ENCODE measurements around the gene RNF10. TPM values are rescaled to one million over a fixed set of nuclear protein-coding genes. Genes with fewer than 3 reads are reported as not detected.

RNF10 gene
- polyA plus RNA-seq, 1 of the 3 experiments (the other 2 are of a cell fraction) = 118 TPM

DNA sequence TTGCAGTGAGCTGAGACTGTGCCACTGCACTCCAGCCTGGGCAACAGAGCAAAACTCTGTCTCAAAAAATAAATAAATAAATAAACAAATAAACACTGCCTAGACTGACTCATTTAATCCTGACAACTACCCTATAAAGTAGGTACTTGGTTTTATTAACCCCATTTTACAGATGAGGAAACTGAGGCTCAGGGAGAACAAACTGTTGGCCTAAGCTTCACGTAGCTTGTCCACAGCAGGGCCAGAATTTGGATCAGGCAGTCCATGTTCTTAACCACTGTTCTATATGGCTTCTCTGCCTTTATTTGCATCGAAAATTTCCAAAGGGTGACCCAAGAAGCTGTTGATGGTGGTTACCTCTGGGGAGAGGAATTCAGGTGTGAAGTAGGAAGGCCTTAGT is 52.7 kb downstream of the RNF10 start (continued):
- TF ChIP-seq, protein P1, sequence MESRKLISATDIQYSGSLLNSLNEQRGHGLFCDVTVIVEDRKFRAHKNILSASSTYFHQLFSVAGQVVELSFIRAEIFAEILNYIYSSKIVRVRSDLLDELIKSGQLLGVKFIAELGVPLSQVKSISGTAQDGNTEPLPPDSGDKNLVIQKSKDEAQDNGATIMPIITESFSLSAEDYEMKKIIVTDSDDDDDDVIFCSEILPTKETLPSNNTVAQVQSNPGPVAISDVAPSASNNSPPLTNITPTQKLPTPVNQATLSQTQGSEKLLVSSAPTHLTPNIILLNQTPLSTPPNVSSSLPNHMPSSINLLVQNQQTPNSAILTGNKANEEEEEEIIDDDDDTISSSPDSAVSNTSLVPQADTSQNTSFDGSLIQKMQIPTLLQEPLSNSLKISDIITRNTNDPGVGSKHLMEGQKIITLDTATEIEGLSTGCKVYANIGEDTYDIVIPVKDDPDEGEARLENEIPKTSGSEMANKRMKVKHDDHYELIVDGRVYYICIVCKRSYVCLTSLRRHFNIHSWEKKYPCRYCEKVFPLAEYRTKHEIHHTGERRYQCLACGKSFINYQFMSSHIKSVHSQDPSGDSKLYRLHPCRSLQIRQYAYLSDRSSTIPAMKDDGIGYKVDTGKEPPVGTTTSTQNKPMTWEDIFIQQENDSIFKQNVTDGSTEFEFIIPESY (IDR thresholded peaks at IDR 0.05; ENCODE audit: borderline replicate concordance, low read depth) = no peak
- TF ChIP-seq GATA2 (CRISPR knock-in tag; IDR thresholded peaks at IDR 0.05) (no peak), POLR2AphosphoS5 (IDR thresholded peaks at IDR 0.05; ENCODE audit: low read depth, low read length) (no peak)

DNA sequence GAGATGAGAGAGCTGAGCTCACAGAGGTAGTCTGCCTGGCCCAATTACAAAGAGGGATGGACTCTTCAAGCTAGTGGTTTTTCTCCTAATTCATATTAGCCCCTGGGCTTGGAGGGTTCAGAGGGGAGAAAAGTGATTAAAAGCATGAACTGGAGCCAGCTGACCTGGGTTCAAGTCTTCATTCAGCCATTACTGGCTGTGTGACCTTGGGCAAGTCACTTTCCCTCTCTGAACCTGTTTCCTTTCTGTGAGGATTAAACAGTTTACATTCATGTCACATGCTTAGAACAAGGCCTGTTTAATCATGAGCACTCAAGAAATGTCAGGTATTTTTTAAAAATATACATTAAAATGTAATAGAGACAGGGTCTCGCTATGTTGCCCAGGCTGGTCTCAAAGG is 54.2 kb downstream of the RNF10 start:
- DNase-seq = no peak
- Histone ChIP-seq H2AFZ (ENCODE audit: low read depth) (no peak overlapping the region), H3K4me2 (no peak overlapping the region), H3K9ac (no peak overlapping the region), H3K4me3 (ENCODE audit: low read depth in 2 of 2, low read length in 1 of 2) (no peak overlapping the region), H3K4me1 (ENCODE audit: control insufficient read depth in 1 of 2, insufficient read depth in 2 of 2, low read depth in 1 of 2, low read length in 1 of 2) (no peaks in the 10 kb centered on the region; a peak in 1 of 4 replicates), H3K27ac (ENCODE audit: low read depth in 2 of 2, low read length in 1 of 2) (no peak overlapping the region), H4K20me1 (ENCODE audit: insufficient read depth) (no peaks in the 10 kb centered on the region), H3K36me3 (replicated peaks in 1 of 2; ENCODE audit: control insufficient read depth in 1 of 2, insufficient read depth in 2 of 2, low read length in 1 of 2) (no peaks in the 10 kb centered on the region), H3K79me2 (ENCODE audit: insufficient read depth) (no peaks in the 10 kb centered on the region), H3K27me3 (ENCODE audit: insufficient read depth) (no peaks in the 10 kb centered on the region), H3K9me3 (no peaks in the 10 kb centered on the region), H3K9me2 (no peaks in the 10 kb centered on the region), H3F3A (replicated peaks; ENCODE audit: insufficient read depth) (no peaks in the 10 kb centered on the region)
- ChIA-PET POLR2A (no interaction called here), CTCF (interaction anchor here (0.6 to 1.8 kb wide), 3 partner anchors 59 to 417 kb away, joined by 3 to 9 read pairs (median 4); no protein-coding TSS in a partner anchor)
- WGBS (ENCODE audit: low lambda C conversion rate) = 88% methylated on average over 1 of the region's 1 CpG
- TF ChIP-seq EP300 (IDR thresholded peaks at IDR 0.05; ENCODE audit: borderline replicate concordance in 1 of 2, low read depth in 1 of 2, low read length in 1 of 2) = no peak

DNA sequence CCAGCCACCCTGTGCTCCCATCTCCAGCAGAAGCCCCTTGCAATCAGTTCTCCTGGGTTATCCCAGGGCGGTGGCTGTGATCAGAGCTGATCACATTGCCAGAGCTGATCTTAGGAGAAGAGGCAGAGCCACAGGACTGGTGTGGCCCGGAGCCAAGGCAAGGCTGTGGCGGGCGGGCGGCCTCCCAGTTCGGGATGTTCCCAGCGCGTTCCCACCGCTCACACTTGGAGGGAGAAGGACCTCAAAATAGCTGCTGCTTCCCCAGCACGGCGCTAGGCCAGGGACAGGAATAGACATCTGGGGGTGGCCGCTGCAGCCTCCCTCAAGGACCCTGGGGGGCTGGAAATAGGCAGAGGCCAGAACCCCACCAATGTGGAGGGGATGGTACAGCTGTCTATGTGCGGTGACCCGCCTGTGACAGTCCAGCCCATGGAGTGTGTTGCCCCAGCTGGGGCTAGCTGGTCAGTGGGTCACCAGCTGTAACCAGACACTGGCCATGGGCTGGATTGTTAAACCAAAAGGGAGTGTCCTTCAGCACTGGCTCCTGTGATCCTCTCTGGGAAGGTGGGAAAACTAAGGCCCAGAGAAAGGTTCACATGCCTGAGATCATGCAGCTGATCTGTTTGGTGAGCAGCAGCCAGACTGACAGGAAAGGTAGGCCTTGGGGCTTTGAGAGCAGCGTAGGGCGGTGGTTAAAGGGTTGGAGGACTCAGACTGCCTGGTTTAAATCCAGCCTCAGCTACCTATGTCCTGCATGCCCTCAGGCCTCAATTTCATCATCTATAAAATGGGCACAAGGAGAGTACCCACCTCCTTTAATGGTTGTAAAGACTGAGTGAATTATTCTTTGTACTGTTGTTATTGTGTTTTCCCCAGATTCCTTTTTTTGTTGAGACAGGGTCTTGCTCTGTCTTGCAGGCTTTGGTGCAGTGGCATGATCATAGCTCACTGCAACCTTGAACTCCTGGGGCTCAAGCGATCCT is 55.1 kb downstream of the RNF10 start:
- ChIA-PET POLR2A (no interaction called here), CTCF (interaction anchor here (0.5 to 1.8 kb wide), 7 partner anchors 12 to 635 kb away, joined by 3 to 9 read pairs (median 4); no protein-coding TSS in a partner anchor)
- no peak overlapping the region for H3K4me2 ChIP-seq
- H3K9me3 ChIP-seq = no peaks in the 10 kb centered on the region
- H3K27me3 ChIP-seq (ENCODE audit: insufficient read depth) = no peaks in the 10 kb centered on the region
- no peaks in the 10 kb centered on the region; a peak in 1 of 4 replicates for H3K4me1 ChIP-seq (ENCODE audit: control insufficient read depth in 1 of 2, insufficient read depth in 2 of 2, low read depth in 1 of 2, low read length in 1 of 2)
- no peak overlapping the region for H3K9ac ChIP-seq
- H3K9me2 ChIP-seq = no peaks in the 10 kb centered on the region
- H2AFZ ChIP-seq (ENCODE audit: low read depth) = no peak overlapping the region
- no peak overlapping the region for H3K4me3 ChIP-seq (ENCODE audit: low read depth in 2 of 2, low read length in 1 of 2)
- no peaks in the 10 kb centered on the region for H3K79me2 ChIP-seq (ENCODE audit: insufficient read depth)
- no peak for DNase-seq
- H4K20me1 ChIP-seq (ENCODE audit: insufficient read depth) = no peaks in the 10 kb centered on the region
- H3K27ac ChIP-seq (ENCODE audit: low read depth in 2 of 2, low read length in 1 of 2) = no peak overlapping the region
- H3F3A ChIP-seq (replicated peaks; ENCODE audit: insufficient read depth) = no peaks in the 10 kb centered on the region
- no peaks in the 10 kb centered on the region for H3K36me3 ChIP-seq (replicated peaks in 1 of 2; ENCODE audit: control insufficient read depth in 1 of 2, insufficient read depth in 2 of 2, low read length in 1 of 2)
- WGBS (ENCODE audit: low lambda C conversion rate) = 85% methylated on average over 14 of the region's 17 CpGs
- TF ChIP-seq FOSL2 (IDR thresholded peaks at IDR 0.05; ENCODE audit: borderline replicate concordance, low read depth) = no peak
- TF ChIP-seq CHD2 (IDR thresholded peaks at IDR 0.05; ENCODE audit: low read length, partially characterized antibody) = no peak
- no peak for TF ChIP-seq SMC3 (IDR thresholded peaks at IDR 0.05; ENCODE audit: low read depth, low read length)
- TF ChIP-seq TAF1 (IDR thresholded peaks at IDR 0.05; ENCODE audit: borderline replicate concordance, low read depth, low read length) = no peak
- TF ChIP-seq SIN3A (IDR thresholded peaks at IDR 0.05; ENCODE audit: borderline replicate concordance, low read depth, low read length) = no peak
- no peak for TF ChIP-seq JUND (IDR thresholded peaks at IDR 0.05)
- TF ChIP-seq RAD21 (IDR thresholded peaks at IDR 0.05; ENCODE audit: low read length) = no peak
- TF ChIP-seq, protein P2, sequence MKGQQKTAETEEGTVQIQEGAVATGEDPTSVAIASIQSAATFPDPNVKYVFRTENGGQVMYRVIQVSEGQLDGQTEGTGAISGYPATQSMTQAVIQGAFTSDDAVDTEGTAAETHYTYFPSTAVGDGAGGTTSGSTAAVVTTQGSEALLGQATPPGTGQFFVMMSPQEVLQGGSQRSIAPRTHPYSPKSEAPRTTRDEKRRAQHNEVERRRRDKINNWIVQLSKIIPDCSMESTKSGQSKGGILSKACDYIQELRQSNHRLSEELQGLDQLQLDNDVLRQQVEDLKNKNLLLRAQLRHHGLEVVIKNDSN (IDR thresholded peaks at IDR 0.05; ENCODE audit: borderline replicate concordance, low read depth) = no peak
- TF ChIP-seq RCOR1 (IDR thresholded peaks at IDR 0.05; ENCODE audit: low read length) = no peak
- TF ChIP-seq, protein P3, sequence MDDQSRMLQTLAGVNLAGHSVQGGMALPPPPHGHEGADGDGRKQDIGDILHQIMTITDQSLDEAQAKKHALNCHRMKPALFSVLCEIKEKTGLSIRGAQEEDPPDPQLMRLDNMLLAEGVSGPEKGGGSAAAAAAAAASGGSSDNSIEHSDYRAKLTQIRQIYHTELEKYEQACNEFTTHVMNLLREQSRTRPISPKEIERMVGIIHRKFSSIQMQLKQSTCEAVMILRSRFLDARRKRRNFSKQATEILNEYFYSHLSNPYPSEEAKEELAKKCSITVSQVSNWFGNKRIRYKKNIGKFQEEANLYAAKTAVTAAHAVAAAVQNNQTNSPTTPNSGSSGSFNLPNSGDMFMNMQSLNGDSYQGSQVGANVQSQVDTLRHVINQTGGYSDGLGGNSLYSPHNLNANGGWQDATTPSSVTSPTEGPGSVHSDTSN (IDR thresholded peaks at IDR 0.05) = no peak
- TF ChIP-seq, protein P1 (IDR thresholded peaks at IDR 0.05; ENCODE audit: borderline replicate concordance, low read depth) = no peak
- TF ChIP-seq EZH2phosphoT487 (IDR thresholded peaks at IDR 0.05; ENCODE audit: borderline replicate concordance, low read depth) = no peak
- TF ChIP-seq MEF2A (IDR thresholded peaks at IDR 0.05; ENCODE audit: borderline replicate concordance, low read depth) = no peak
- no peak for TF ChIP-seq MXI1 (IDR thresholded peaks at IDR 0.05; ENCODE audit: low read depth, low read length)

Data from SK-N-SH (cell line).